ENCODE results near the gene CHMP3.

CHMP3 gene

GRCh38 chr2:86466306-86466705, 96.9 kb downstream of the CHMP3 start:
- DNase-seq (ENCODE audit: low read depth) = no peak

DNA sequence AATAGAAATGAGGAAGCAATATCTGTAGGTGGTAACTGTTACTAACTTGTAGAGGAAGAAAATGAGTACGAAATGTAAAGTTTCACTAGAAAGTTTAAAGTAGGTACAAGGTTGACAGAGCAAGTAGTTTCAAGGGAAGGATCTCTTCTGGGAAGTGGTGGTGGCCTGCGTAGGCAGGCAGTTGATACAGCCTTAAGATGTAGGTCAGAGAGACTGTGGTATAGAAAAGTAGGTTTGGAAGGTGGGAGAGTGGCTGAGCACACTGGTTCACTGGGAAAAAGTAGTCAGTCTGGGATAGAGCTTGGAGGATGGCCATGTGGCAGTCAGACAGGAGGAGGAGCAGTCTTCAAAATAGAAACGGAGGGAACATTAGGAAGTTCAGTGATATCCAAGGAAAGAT, 98.6 kb downstream of the CHMP3 start:
- DNase-seq (ENCODE audit: low read depth) = no peak

- DNase-seq (ENCODE audit: low read depth) = no peak
Observed at GRCh38 chr2:86461042-86461743, 102.0 kb downstream of the CHMP3 start.

- DNase-seq (ENCODE audit: low read depth) = no peak
Observed at GRCh38 chr2:86455181-86455580, 108.1 kb downstream of the CHMP3 start.

- DNase-seq (ENCODE audit: low read depth) = no peak
Observed at GRCh38 chr2:86454238-86454637, 109.0 kb downstream of the CHMP3 start.

GRCh38 chr2:86453836-86454235, 109.4 kb downstream of the CHMP3 start:
- no peak for DNase-seq (ENCODE audit: low read depth)

Measured in stimulated activated CD8-positive, alpha-beta memory T cell treated with anti-CD3 and anti-CD28 coated beads, Interleukin-12 subunit alpha, Interleukin-12 subunit beta, amount 100 ng/mL, for 1 hour (primary cell).